ENCODE results near the gene MLLT10. TPM values are rescaled to one million over a fixed set of nuclear protein-coding genes. Genes with fewer than 3 reads are reported as not detected.

MLLT10 gene
- total RNA-seq, 1 experiment from 2014 or later, result 72.3 TPM

- TF ChIP-seq, protein P1, sequence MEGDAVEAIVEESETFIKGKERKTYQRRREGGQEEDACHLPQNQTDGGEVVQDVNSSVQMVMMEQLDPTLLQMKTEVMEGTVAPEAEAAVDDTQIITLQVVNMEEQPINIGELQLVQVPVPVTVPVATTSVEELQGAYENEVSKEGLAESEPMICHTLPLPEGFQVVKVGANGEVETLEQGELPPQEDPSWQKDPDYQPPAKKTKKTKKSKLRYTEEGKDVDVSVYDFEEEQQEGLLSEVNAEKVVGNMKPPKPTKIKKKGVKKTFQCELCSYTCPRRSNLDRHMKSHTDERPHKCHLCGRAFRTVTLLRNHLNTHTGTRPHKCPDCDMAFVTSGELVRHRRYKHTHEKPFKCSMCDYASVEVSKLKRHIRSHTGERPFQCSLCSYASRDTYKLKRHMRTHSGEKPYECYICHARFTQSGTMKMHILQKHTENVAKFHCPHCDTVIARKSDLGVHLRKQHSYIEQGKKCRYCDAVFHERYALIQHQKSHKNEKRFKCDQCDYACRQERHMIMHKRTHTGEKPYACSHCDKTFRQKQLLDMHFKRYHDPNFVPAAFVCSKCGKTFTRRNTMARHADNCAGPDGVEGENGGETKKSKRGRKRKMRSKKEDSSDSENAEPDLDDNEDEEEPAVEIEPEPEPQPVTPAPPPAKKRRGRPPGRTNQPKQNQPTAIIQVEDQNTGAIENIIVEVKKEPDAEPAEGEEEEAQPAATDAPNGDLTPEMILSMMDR (conservative IDR thresholded peaks at IDR 0.05), result no peak
- H3T11ph ChIP-seq (ENCODE audit: low read length), result no peak overlapping the region
- H3K27ac ChIP-seq (ENCODE audit: insufficient read length, low read depth, low read length), result no peak overlapping the region
- no peaks in the 10 kb centered on the region for H3K4me1 ChIP-seq (ENCODE audit: insufficient read depth, low read length)
- H3K36me3 Mint-ChIP-seq (ENCODE audit: insufficient read depth in 1 of 3, low read depth in 3 of 3), result peaks cover 4 to 26% (median 18%) of the 10 kb centered on the region in 3 experiments; a peak in 5 of 7 replicates
- no peaks in the 10 kb centered on the region for H3K9me3 Mint-ChIP-seq
- no peak overlapping the region for H3K4ac ChIP-seq (ENCODE audit: low read depth, low read length)
- no peaks in the 10 kb centered on the region for H3K27me3 Mint-ChIP-seq (ENCODE audit: low read depth)
- DNase-seq, result no peak
- H2BK5ac ChIP-seq (ENCODE audit: insufficient read length, low read length), result no peak overlapping the region
- H3K4me1 Mint-ChIP-seq, result peaks cover 10% of the 10 kb centered on the region in 2 experiments
- H3K56ac ChIP-seq (ENCODE audit: insufficient read length, low read depth, low read length), result no peak overlapping the region
- no peak overlapping the region for H3K23ac ChIP-seq (ENCODE audit: insufficient read length, low read depth, low read length)
- H3K79me1 ChIP-seq (ENCODE audit: insufficient read depth, low read depth, low read length, poor library complexity, severe bottlenecking), result no peaks in the 10 kb centered on the region
- H3K27ac Mint-ChIP-seq, result no peak overlapping the region
- H3K9me3 ChIP-seq (ENCODE audit: control insufficient read depth, low read depth, low read length), result no peaks in the 10 kb centered on the region
- H3K18ac ChIP-seq (ENCODE audit: insufficient read length, low read depth, low read length), result no peak overlapping the region
- no peak overlapping the region for H4K5ac ChIP-seq (ENCODE audit: insufficient read length, low read depth, low read length)
- no peak overlapping the region for H2AFZ ChIP-seq (ENCODE audit: low read length)
- H4K8ac ChIP-seq (replicated peaks; ENCODE audit: insufficient read length, low read depth, low read length), result no peak overlapping the region
- no peak overlapping the region for H4K91ac ChIP-seq (ENCODE audit: insufficient read length, low read depth, low read length)
- H2BK15ac ChIP-seq (ENCODE audit: low read depth, low read length), result no peak overlapping the region
- H3K14ac ChIP-seq (ENCODE audit: insufficient read depth, low read length), result no peak overlapping the region
- H3K27me3 ChIP-seq (ENCODE audit: insufficient read depth, low read length), result no peaks in the 10 kb centered on the region
- H3K23me2 ChIP-seq (ENCODE audit: insufficient read length, low read depth, low read length, poor library complexity, severe bottlenecking), result no peaks in the 10 kb centered on the region
- no peak overlapping the region for H2AK5ac ChIP-seq (ENCODE audit: insufficient read length, low read length)
- no peak overlapping the region for H2BK12ac ChIP-seq (ENCODE audit: insufficient read length, low read depth, low read length)
- H3K79me2 ChIP-seq (ENCODE audit: insufficient read depth, low read length), result no peaks in the 10 kb centered on the region; the same call in 1 of the 2 replicates
- no peak overlapping the region for H3K9ac ChIP-seq (ENCODE audit: extremely low read depth, insufficient read length, low read length)
- no peaks in the 10 kb centered on the region for H4K20me1 ChIP-seq (ENCODE audit: control insufficient read depth, insufficient read depth, insufficient read length)
- H2BK120ac ChIP-seq (ENCODE audit: low read depth, low read length, poor library complexity, severe bottlenecking), result no peak overlapping the region
- H3K4me3 Mint-ChIP-seq, result no peak overlapping the region
- WGBS (ENCODE audit: extremely low coverage, insufficient read length, low lambda C conversion rate), result no CpG with 5 or more reads among the region's 3 CpGs
- no peak overlapping the region for H2BK20ac ChIP-seq (ENCODE audit: low read depth, low read length, poor library complexity, severe bottlenecking)
- H3K4me2 ChIP-seq (ENCODE audit: insufficient read depth, insufficient read length, low read length), result no peak overlapping the region
Measured at GRCh38 chr10:21617267-21617666, 83.2 kb downstream of the MLLT10 start.
